Upper lobe of left lung (tissue), 4 donors: Measurements from ENCODE around the gene CA6.

Source experiments
- CTCF ChIP-seq, 6 experiments: fragments of 450-650 bp in 4 of 6; fragments of 200-600 bp in 2 of 6; sonication (generic) in 2 of 6; IDR thresholded peaks; one replicate each; pipeline ENCODE4 v1.5.1; 2016 to 2019; ENCODE audit warnings: antibody characterized with exemption in 6 of 6
- POLR2A ChIP-seq, 4 donors: fragments of 450-650 bp; IDR thresholded peaks; one replicate each; pipeline ENCODE4 v1.5.1; 2016 to 2017; ENCODE audit warnings: antibody characterized with exemption in 4 of 4, mild to moderate bottlenecking in 2 of 4
- POLR2AphosphoS5 ChIP-seq, 2 donors: sonication (generic); formaldehyde crosslinking; IDR thresholded peaks; one replicate each; pipeline ENCODE4 v1.5.1; 2017; ENCODE audit warnings: antibody characterized with exemption in 2 of 2

GRCh38 chr1:9020305-9020704 is 74.6 kb downstream of the CA6 start:
- TF ChIP-seq POLR2A (IDR thresholded peaks at IDR 0.05) (no peak), CTCF (IDR thresholded peaks at IDR 0.05) (no peak), POLR2AphosphoS5 (IDR thresholded peaks at IDR 0.05) (no peak)
